ENCODE data around the gene TLK2. TPM values are rescaled to one million over a fixed set of nuclear protein-coding genes. Genes with fewer than 3 reads are reported as not detected.
"Not testable (repeated sequence)": the region's sequence is repeated elsewhere in the genome, so short reads cannot be mapped to it uniquely, and the experiment has no call there.

TLK2 gene
- total RNA-seq, 1 experiment from 2014 or later = 54.7 TPM

DNA sequence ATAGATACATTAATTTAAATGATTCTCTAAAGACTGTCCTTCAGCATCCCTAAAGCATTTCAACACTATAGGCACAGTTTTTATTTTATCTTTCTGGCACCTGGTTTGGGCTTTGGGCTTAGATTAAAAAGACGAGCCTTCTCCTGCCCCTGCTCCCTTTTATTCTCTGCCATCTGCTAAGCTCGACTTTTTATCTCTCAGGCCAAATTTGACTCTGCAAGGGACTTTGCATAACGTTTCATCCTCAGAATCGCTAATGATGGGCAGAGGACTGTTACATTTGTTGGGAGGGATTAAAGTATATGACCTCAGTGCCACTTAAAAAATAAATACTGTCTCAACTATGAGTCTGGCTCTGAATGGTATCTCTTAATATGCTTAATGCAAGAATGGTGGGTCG, 25.6 kb upstream of the TLK2 start:
- H3K27ac ChIP-seq (ENCODE audit: low read depth, low read length, poor library complexity, severe bottlenecking); POLR2A ChIA-PET (ENCODE audit: low non-redundant PET); H3K36me3 ChIP-seq (ENCODE audit: insufficient read depth, low read length, poor library complexity, severe bottlenecking); H3K27me3 ChIP-seq (replicated peaks; ENCODE audit: insufficient read depth, low read depth, low read length, poor library complexity); H3K4me3 ChIP-seq (ENCODE audit: low read depth, low read length, poor library complexity, severe bottlenecking); CTCF ChIA-PET; intact Hi-C loops (cut with micrococcal nuclease; ENCODE audit: unreplicated experiment); H3K9me3 ChIP-seq (ENCODE audit: low read depth, low read length, poor library complexity, severe bottlenecking); H3K4me1 ChIP-seq (ENCODE audit: insufficient read depth, low read length, poor library complexity, severe bottlenecking); BruUV-seq (replicated peaks); DNase-seq (ENCODE audit: low spot score): not testable (repeated sequence)

DNA sequence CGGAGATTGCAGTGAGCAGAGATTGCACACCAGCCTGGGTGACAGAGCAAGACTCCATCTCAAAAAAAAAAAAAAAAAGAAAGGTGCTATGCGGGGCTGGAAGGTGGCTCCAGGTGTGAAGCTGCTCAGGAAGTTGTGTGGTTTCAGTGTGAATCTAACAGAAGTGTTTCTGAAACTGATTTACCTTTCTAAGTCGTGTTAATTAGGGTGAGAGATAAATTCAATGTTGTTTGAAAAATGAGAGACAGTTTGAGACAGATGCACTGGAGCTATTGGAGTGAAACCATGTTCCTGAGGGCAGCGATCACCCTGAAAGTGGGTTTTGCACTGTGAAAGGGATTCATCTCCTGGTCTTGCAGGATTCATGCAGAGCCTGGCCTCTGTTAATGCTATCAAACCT, 25.0 kb upstream of the TLK2 start:
- intact Hi-C loops (cut with micrococcal nuclease; ENCODE audit: unreplicated experiment); H3K27ac ChIP-seq (ENCODE audit: low read depth, low read length, poor library complexity, severe bottlenecking); DNase-seq (ENCODE audit: low spot score); H3K4me3 ChIP-seq (ENCODE audit: low read depth, low read length, poor library complexity, severe bottlenecking); H3K27me3 ChIP-seq (replicated peaks; ENCODE audit: insufficient read depth, low read depth, low read length, poor library complexity); POLR2A ChIA-PET (ENCODE audit: low non-redundant PET); H3K36me3 ChIP-seq (ENCODE audit: insufficient read depth, low read length, poor library complexity, severe bottlenecking); H3K9me3 ChIP-seq (ENCODE audit: low read depth, low read length, poor library complexity, severe bottlenecking); BruUV-seq (replicated peaks); CTCF ChIA-PET; H3K4me1 ChIP-seq (ENCODE audit: insufficient read depth, low read length, poor library complexity, severe bottlenecking): not testable (repeated sequence)

DNA sequence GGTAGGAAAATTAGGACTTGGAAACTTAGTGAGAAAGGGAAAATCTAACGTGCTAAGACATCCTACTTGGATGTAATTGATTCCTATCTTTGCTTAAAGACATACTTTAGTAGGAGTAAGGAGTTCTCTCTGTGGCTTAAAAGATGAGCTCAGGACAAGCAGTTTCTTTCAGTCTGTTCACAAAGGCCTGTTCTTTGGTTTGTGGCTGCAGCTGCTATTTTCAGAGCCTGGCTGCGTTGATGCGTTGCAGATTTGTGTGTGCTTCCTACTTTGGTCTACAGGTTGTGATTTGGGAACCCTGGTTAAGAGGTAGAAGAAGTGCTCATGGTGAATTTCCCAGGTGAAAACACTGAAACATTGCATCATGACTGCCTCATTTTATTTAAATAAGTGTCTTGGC, 24.5 kb upstream of the TLK2 start:
- H3K27ac ChIP-seq (ENCODE audit: low read depth, low read length, poor library complexity, severe bottlenecking); DNase-seq (ENCODE audit: low spot score); H3K27me3 ChIP-seq (replicated peaks; ENCODE audit: insufficient read depth, low read depth, low read length, poor library complexity); intact Hi-C loops (cut with micrococcal nuclease; ENCODE audit: unreplicated experiment); H3K36me3 ChIP-seq (ENCODE audit: insufficient read depth, low read length, poor library complexity, severe bottlenecking); CTCF ChIA-PET; BruUV-seq (replicated peaks); H3K4me3 ChIP-seq (ENCODE audit: low read depth, low read length, poor library complexity, severe bottlenecking); H3K9me3 ChIP-seq (ENCODE audit: low read depth, low read length, poor library complexity, severe bottlenecking); H3K4me1 ChIP-seq (ENCODE audit: insufficient read depth, low read length, poor library complexity, severe bottlenecking); POLR2A ChIA-PET (ENCODE audit: low non-redundant PET): not testable (repeated sequence)

DNA sequence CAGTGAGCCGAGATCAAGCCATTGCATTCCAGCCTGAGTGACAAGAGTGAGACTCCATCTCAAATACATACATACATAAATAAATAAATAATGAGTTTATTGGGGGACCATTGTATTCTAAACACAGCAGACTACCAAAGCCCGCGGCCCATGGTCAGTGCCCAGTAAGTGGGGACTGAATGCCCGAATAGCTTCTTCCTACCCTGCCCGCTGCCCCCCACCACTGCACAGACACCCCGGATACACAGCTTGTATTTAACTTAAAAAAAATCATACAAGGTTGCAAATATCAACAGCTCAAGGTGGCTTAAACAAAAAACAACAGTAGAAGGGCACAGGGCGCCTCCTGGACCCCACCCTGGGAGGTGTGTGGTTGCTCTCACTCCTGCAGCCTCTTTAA, 22.6 kb upstream of the TLK2 start:
- H3K4me3 ChIP-seq (ENCODE audit: low read depth, low read length, poor library complexity, severe bottlenecking) = no peak overlapping the region
- TF ChIP-seq EZH2 (IDR thresholded peaks at IDR 0.05; ENCODE audit: borderline replicate concordance, low read depth, low read length, poor library complexity, severe bottlenecking) = no peak
- TF ChIP-seq, protein P1, sequence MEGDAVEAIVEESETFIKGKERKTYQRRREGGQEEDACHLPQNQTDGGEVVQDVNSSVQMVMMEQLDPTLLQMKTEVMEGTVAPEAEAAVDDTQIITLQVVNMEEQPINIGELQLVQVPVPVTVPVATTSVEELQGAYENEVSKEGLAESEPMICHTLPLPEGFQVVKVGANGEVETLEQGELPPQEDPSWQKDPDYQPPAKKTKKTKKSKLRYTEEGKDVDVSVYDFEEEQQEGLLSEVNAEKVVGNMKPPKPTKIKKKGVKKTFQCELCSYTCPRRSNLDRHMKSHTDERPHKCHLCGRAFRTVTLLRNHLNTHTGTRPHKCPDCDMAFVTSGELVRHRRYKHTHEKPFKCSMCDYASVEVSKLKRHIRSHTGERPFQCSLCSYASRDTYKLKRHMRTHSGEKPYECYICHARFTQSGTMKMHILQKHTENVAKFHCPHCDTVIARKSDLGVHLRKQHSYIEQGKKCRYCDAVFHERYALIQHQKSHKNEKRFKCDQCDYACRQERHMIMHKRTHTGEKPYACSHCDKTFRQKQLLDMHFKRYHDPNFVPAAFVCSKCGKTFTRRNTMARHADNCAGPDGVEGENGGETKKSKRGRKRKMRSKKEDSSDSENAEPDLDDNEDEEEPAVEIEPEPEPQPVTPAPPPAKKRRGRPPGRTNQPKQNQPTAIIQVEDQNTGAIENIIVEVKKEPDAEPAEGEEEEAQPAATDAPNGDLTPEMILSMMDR (conservative IDR thresholded peaks at IDR 0.05; ENCODE audit: low read depth, low read length) = no peak
- no peak for DNase-seq (ENCODE audit: low spot score)
- ChIA-PET POLR2A (ENCODE audit: low non-redundant PET) (no interaction called here), CTCF (no interaction called here)
- H3K9me3 ChIP-seq (ENCODE audit: low read depth, low read length, poor library complexity, severe bottlenecking) = no peaks in the 10 kb centered on the region
- BruUV-seq (replicated peaks) = no TSS peak
- H3K4me1 ChIP-seq (ENCODE audit: insufficient read depth, low read length, poor library complexity, severe bottlenecking) = no peaks in the 10 kb centered on the region
- no peaks in the 10 kb centered on the region for H3K36me3 ChIP-seq (ENCODE audit: insufficient read depth, low read length, poor library complexity, severe bottlenecking)
- no peaks in the 10 kb centered on the region for H3K27me3 ChIP-seq (replicated peaks; ENCODE audit: insufficient read depth, low read depth, low read length, poor library complexity)
- H3K27ac ChIP-seq (ENCODE audit: low read depth, low read length, poor library complexity, severe bottlenecking) = no peak overlapping the region
- intact Hi-C loops (cut with micrococcal nuclease; ENCODE audit: unreplicated experiment) = no loop called here

DNA sequence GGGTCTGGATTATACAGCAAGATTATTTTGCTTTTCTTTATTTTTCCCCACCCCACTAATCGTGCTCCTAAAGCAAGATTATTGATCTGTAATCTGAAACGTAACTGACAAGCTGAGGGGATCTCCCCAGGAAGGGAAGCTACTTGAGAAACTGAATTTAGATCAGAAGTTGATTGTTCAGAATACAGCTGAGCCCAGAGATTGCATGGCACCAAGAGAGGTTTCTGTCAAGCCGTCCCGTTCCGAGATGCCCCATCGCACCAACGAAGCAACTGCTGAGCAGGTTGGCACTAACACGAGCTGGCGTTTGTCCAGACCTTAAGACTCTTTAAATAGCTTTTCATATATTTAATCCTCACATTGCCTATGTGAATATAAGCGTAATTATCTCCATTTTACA, 20.1 kb upstream of the TLK2 start:
- CTCF ChIA-PET; POLR2A ChIA-PET (ENCODE audit: low non-redundant PET): not testable (repeated sequence)

DNA sequence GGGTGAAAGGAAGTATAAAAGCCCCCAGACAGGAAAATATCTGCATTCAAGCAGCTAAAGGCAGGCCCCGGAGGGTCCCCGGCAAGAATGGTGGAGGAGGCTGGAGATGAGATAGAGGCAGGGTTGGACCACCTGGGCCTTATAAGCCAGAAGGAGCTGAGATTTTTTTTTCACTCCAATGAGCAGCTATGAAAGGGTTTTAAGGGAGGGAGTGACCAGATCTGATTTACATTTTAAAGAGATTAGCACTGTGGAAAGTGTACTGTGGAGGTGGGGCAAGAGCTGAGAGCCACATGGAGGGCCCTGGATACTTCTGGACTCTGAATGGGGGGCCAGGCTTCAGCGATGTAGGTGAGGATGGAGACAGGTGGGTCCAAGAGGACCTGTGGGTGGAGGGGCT, 14.2 kb upstream of the TLK2 start:
- DNase-seq (ENCODE audit: low spot score); H3K4me1 ChIP-seq (ENCODE audit: insufficient read depth, low read length, poor library complexity, severe bottlenecking); BruUV-seq (replicated peaks); CTCF ChIA-PET; H3K9me3 ChIP-seq (ENCODE audit: low read depth, low read length, poor library complexity, severe bottlenecking); H3K36me3 ChIP-seq (ENCODE audit: insufficient read depth, low read length, poor library complexity, severe bottlenecking); H3K27ac ChIP-seq (ENCODE audit: low read depth, low read length, poor library complexity, severe bottlenecking); intact Hi-C loops (cut with micrococcal nuclease; ENCODE audit: unreplicated experiment); POLR2A ChIA-PET (ENCODE audit: low non-redundant PET); H3K4me3 ChIP-seq (ENCODE audit: low read depth, low read length, poor library complexity, severe bottlenecking); H3K27me3 ChIP-seq (replicated peaks; ENCODE audit: insufficient read depth, low read depth, low read length, poor library complexity): not testable (repeated sequence)

More for the DNA sequence above, 20.1 kb upstream of the TLK2 start:
- H3K4me1 ChIP-seq (ENCODE audit: insufficient read depth, low read length, poor library complexity, severe bottlenecking); H3K27me3 ChIP-seq (replicated peaks; ENCODE audit: insufficient read depth, low read depth, low read length, poor library complexity); H3K36me3 ChIP-seq (ENCODE audit: insufficient read depth, low read length, poor library complexity, severe bottlenecking); intact Hi-C loops (cut with micrococcal nuclease; ENCODE audit: unreplicated experiment); BruUV-seq (replicated peaks); H3K4me3 ChIP-seq (ENCODE audit: low read depth, low read length, poor library complexity, severe bottlenecking); H3K9me3 ChIP-seq (ENCODE audit: low read depth, low read length, poor library complexity, severe bottlenecking); H3K27ac ChIP-seq (ENCODE audit: low read depth, low read length, poor library complexity, severe bottlenecking); DNase-seq (ENCODE audit: low spot score): not testable (repeated sequence)

DNA sequence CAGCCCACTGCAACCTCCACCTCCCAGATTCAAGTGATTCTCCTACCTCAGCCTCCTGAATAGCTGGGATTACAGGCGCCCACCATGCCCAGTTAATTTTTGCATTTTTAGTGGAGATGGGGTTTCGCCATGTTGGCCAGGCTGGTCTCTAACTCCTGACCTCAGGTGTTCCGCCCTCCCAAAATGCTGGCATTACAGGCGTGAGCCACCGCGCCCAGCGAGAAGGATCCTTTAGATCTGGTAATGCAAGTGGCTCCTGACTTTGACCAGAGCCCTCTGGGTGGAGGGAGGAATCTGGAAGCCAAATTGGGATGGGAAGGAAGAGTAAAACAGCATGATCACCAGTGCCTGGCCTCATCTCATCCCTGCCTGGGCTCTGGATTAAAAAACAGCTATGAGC, 13.4 kb upstream of the TLK2 start:
- POLR2A ChIA-PET (ENCODE audit: low non-redundant PET); H3K4me3 ChIP-seq (ENCODE audit: low read depth, low read length, poor library complexity, severe bottlenecking); H3K36me3 ChIP-seq (ENCODE audit: insufficient read depth, low read length, poor library complexity, severe bottlenecking); H3K27me3 ChIP-seq (replicated peaks; ENCODE audit: insufficient read depth, low read depth, low read length, poor library complexity); BruUV-seq (replicated peaks); H3K4me1 ChIP-seq (ENCODE audit: insufficient read depth, low read length, poor library complexity, severe bottlenecking); H3K27ac ChIP-seq (ENCODE audit: low read depth, low read length, poor library complexity, severe bottlenecking); H3K9me3 ChIP-seq (ENCODE audit: low read depth, low read length, poor library complexity, severe bottlenecking); DNase-seq (ENCODE audit: low spot score); intact Hi-C loops (cut with micrococcal nuclease; ENCODE audit: unreplicated experiment): not testable (repeated sequence)
- CTCF ChIA-PET = interaction anchor here (0.5 kb wide), 1 partner anchor 457 kb away, joined by 5 read pairs; no protein-coding TSS in a partner anchor

All from A673 (cell line).